Pancreas (tissue), 10 donors: Measurements from ENCODE around the gene ADD2. TPM values are rescaled to one million over a fixed set of nuclear protein-coding genes. Genes with fewer than 3 reads are reported as not detected.
A peak's percentile ranks its signal among the peaks of the same experiment; 100 is the strongest.

ENCODE experiments used
- ATAC-seq, 4 donors: fragments of 200-7000 bp; cut with Tn5 transposase; one replicate each; pipeline versions ENCODE4 v1.8.0 to v1.9.1; 2020; ENCODE audit warnings: mild to moderate bottlenecking in 4 of 4, moderate library complexity in 4 of 4
- DNase-seq, 6 donors: peaks; one replicate each; pipeline ENCODE4 v3.0.0-alpha.2; 2020
- FAIRE-seq: peaks from 2 replicates; lab custom pipeline; 2012; peaks lifted over from hg19 to GRCh38; lab: Jason Lieb, UNC
- H3K27ac ChIP-seq, 4 donors: fragments of 200-600 bp; sonication (generic); 1 replicate in 3 of 4; 2 replicates in 1 of 4; pipeline versions ENCODE4 v1.5.0 to v1.8.0; 2020
- H3K27me3 ChIP-seq, 4 donors: fragments of 200-600 bp; one replicate each; pipeline ENCODE4 v1.8.0; 2021
- H3K36me3 ChIP-seq, 3 donors: fragments of 200-600 bp; sonication (generic) in 1 of 3; one replicate each; pipeline versions ENCODE4 v1.5.0 to v1.8.0; 2020 to 2021
- H3K4me1 ChIP-seq, 3 donors: fragments of 200-600 bp; one replicate each; pipeline ENCODE4 v1.8.0; 2021
- H3K4me3 ChIP-seq, 4 donors: fragments of 200-600 bp; sonication (generic) in 2 of 4; one replicate each; pipeline versions ENCODE4 v1.5.0 to v1.8.0; 2020 to 2021
- H3K9me3 ChIP-seq, 4 donors: fragments of 200-600 bp; one replicate each; pipeline ENCODE4 v1.8.0; 2021
- CTCF ChIP-seq, 4 donors: fragments of 200-600 bp; sonication (generic) in 3 of 4; IDR thresholded peaks; one replicate each; pipeline versions ENCODE4 v1.5.0 to v1.8.0; 2021; ENCODE audit warnings: antibody characterized with exemption in 4 of 4
- WGBS, 2 donors: extraction: QIAGEN DNeasy Blood & Tissue Kit; methylation state at CpG; one replicate each; pipeline ENCODE4 v1.1.7; 2013; 5-methylcytosine and 5-hydroxymethylcytosine counted together
- intact Hi-C, 3 donors: fragments of 100-400 bp; cut with DNase I; formaldehyde crosslinking; loops; one replicate each; pipeline versions ENCODE4 v1.11.1 to v1.14.2; 2022
- polyA plus RNA-seq, 2 donors: library from polyadenylated mRNA; stranded (reverse); fragments of 200-250 nt; gene quantifications; one replicate each; pipeline ENCODE4 v1.2.3, GENCODE V29; 2013
- total RNA-seq, 6 donors: library from RNA; stranded (reverse); fragmentation: NEBNext Ultra II Directional in 4 of 6; extraction: Animal tissue kit (Norgen Biotek cat#: 25700) in 4 of 6; gene quantifications; one replicate each; pipeline versions ENCODE4 v1.2.1 to v1.2.4, GENCODE V29; 2021 to 2023
- donor health status: healthy with polysubstance abuse.
- donor health status: DM: no; HTN: no; CAD: no; lungs with moderate emphysema.
- donor health status: DM: no; HTN: no; CAD: no.
- donor health status: control.
- donor health status: control.
- donor health status: Bipolar disorder and iron deficiency.
- donor health status: DM: yes; HTN: yes; CAD: no.
- donor health status: DM: no; HTN: no; CAD: no.
- donor health status: DM: no; HTN: no; CAD: no.
- donor health status: DM: yes; HTN: yes; CAD: no.

ADD2 gene
- total and polyA plus RNA-seq, 8 donors, result 0.38 to 5.5 (median 3.3) TPM

DNA sequence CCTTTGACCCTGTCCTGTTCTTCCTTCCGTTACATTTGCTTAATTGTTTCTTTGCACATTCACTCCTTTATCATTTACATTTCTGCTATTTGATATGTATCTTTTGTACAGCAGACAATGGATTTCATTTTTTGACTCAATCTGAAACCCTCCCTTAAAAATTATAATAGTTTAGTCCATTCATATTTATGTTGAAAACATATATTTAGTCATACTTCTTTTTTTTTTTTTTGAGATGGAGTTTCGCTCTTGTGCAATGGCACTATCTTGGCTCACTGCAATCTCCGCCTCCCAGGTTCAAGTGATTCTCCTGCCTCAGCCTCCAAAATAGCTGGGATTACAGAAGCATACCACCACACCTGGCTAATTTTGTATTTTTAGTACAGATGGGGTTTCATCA is 119.0 kb downstream of the ADD2 start:
- Histone ChIP-seq H3K9me3 (no peaks in the 10 kb centered on the region), H3K4me1 (no peaks in the 10 kb centered on the region), H3K36me3 (no peaks in the 10 kb centered on the region), H3K27ac (no peak overlapping the region), H3K4me3 (no peak overlapping the region), H3K27me3 (peaks cover 0 to 3% (median 0%) of the 10 kb centered on the region in 4 donors)
- FAIRE-seq (no peak), ATAC-seq (no peak), DNase-seq (no peak)
- no peak for TF ChIP-seq CTCF (IDR thresholded peaks at IDR 0.05)
- intact Hi-C loops, result loop anchor here in 1 of 3 donors (10.0 kb wide), 1 partner anchor 304 kb away; no protein-coding TSS in a partner anchor
- 83 to 87% methylated on average over 3 of the region's 3 CpGs for WGBS, 2 donors

GRCh38 chr2:70647873-70648481 is 120.0 kb downstream of the ADD2 start:
- ATAC-seq, result peak; percentile 66 to 92 (median 90)
- TF ChIP-seq CTCF (IDR thresholded peaks at IDR 0.05), result peak; percentile 75 to 98 (median 96)

DNA sequence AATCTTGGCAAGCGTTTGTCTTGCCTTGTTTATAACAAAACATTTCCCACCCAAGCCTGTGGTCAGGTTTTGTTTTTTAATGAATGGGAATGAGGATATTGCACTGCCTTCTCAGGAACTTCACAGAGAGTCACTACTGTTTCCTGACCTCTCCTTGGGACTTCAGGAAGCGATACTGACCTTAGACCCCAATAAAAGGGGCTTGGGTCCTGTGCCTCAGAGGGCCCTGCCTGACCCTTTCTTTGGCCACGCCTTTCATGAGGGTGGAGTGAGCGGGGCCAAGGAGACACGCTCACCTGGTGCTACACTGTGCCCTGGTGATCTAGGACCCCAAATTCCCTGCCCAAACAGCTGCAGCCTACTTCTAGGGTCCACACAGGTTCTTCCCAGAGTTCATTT is 121.6 kb downstream of the ADD2 start:
- Histone ChIP-seq H3K27ac (no peak overlapping the region), H3K4me3 (no peak overlapping the region), H3K9me3 (no peaks in the 10 kb centered on the region), H3K4me1 (no peaks in the 10 kb centered on the region), H3K27me3 (no peaks in the 10 kb centered on the region), H3K36me3 (no peaks in the 10 kb centered on the region)
- intact Hi-C loops, result loop anchor here in 1 of 3 donors (10.0 kb wide), 1 partner anchor 302 kb away; no protein-coding TSS in a partner anchor
- WGBS, 2 donors, result 62 to 64% methylated on average over 5 of the region's 5 CpGs
- FAIRE-seq (no peak), ATAC-seq (no peak), DNase-seq (no peak)
- no peak for TF ChIP-seq CTCF (IDR thresholded peaks at IDR 0.05)

More at GRCh38 chr2:70647873-70648481, 120.0 kb downstream of the ADD2 start:
- no peaks in the 10 kb centered on the region for H3K9me3 ChIP-seq
- H3K27ac ChIP-seq, result no peak overlapping the region
- intact Hi-C loops, result loop anchor here in 1 of 3 donors (10.0 kb wide), 1 partner anchor 303 kb away; no protein-coding TSS in a partner anchor
- FAIRE-seq, result peak; percentile 20
- no peaks in the 10 kb centered on the region for H3K36me3 ChIP-seq
- H3K4me1 ChIP-seq, result no peaks in the 10 kb centered on the region
- WGBS, 2 donors, result 1 to 2% methylated on average over 9 of the region's 9 CpGs
- no peaks in the 10 kb centered on the region for H3K27me3 ChIP-seq
- H3K4me3 ChIP-seq, result no peak overlapping the region
- peak; percentile 41 to 82 (median 61) for DNase-seq

- H3K27ac ChIP-seq, result no peak overlapping the region
- no peaks in the 10 kb centered on the region for H3K9me3 ChIP-seq
- WGBS, 2 donors, result 48 to 59% methylated on average over 10 of the region's 10 CpGs
- DNase-seq (no peak), FAIRE-seq (no peak), ATAC-seq (no peak)
- no peak overlapping the region for H3K4me3 ChIP-seq
- H3K4me1 ChIP-seq, result no peaks in the 10 kb centered on the region
- intact Hi-C loops, result loop anchor here in 1 of 3 donors (10.0 kb wide), 1 partner anchor 301 kb away; no protein-coding TSS in a partner anchor
- TF ChIP-seq CTCF (IDR thresholded peaks at IDR 0.05), result peak in 1 of 4 donors; percentile 18
- H3K27me3 ChIP-seq, result no peaks in the 10 kb centered on the region
- H3K36me3 ChIP-seq, result no peaks in the 10 kb centered on the region
These were observed 122.1 kb downstream of the ADD2 start for GRCh38 chr2:70645733-70646419.
